ENCODE results near the gene NUDT13. TPM values are rescaled to one million over a fixed set of nuclear protein-coding genes. Genes with fewer than 3 reads are reported as not detected.

Gene NUDT13
- total and polyA plus RNA-seq, 9 donors = 0.86 to 2.6 (median 1.7) TPM

GRCh38 chr10:73093922-73094850, 16.1 kb upstream of the NUDT13 start:
- Histone ChIP-seq H3K9me3 (no peaks in the 10 kb centered on the region), H3K4me3 (no peak overlapping the region), H3K27ac (no peak overlapping the region), H3K36me3 (no peaks in the 10 kb centered on the region), H3K4me1 (ENCODE audit: insufficient read depth) (peaks cover 7% of the 10 kb centered on the region), H3K27me3 (no peaks in the 10 kb centered on the region)
- no peak for DNase-seq
- WGBS, 3 donors = 11 to 20% (median 11%) methylated on average over 2 of the region's 2 CpGs
- TF ChIP-seq CTCF (IDR thresholded peaks at IDR 0.05) (no peak), EP300 (IDR thresholded peaks at IDR 0.05) (no peak), POLR2A (IDR thresholded peaks at IDR 0.05) (no peak)
- intact Hi-C loops (cut with DNase I) = no loop called here

GRCh38 chr10:73094986-73095480, 15.2 kb upstream of the NUDT13 start:
- 0 to 2% (median 1%) methylated on average over 5 of the region's 5 CpGs for WGBS, 3 donors
- no peak for DNase-seq
- intact Hi-C loops (cut with DNase I) = no loop called here
- TF ChIP-seq CTCF (IDR thresholded peaks at IDR 0.05) = no peak
- TF ChIP-seq EP300 (IDR thresholded peaks at IDR 0.05) = no peak
- TF ChIP-seq POLR2A (IDR thresholded peaks at IDR 0.05) = no peak
- Histone ChIP-seq H3K27ac (peak overlapping the region; percentile 97 to 99), H3K4me3 (peak overlapping the region; percentile 49), H3K36me3 (no peaks in the 10 kb centered on the region), H3K9me3 (no peaks in the 10 kb centered on the region), H3K27me3 (no peaks in the 10 kb centered on the region), H3K4me1 (ENCODE audit: insufficient read depth) (peaks cover 7% of the 10 kb centered on the region)

- Histone ChIP-seq H3K9me3 (no peaks in the 10 kb centered on the region), H3K4me3 (peak overlapping the region; percentile 49), H3K36me3 (no peaks in the 10 kb centered on the region), H3K27me3 (no peaks in the 10 kb centered on the region), H3K4me1 (ENCODE audit: insufficient read depth) (peaks cover 7% of the 10 kb centered on the region), H3K27ac (peak overlapping the region; percentile 97 to 99)
- intact Hi-C loops (cut with DNase I) = loop anchor here in 1 of 4 donors (2.0 kb wide), 1 partner anchor 63 kb away; no protein-coding TSS in a partner anchor
- WGBS, 3 donors = 0 to 1% (median 1%) methylated on average over 14 of the region's 14 CpGs
- DNase-seq = peak; percentile 53 to 77 (median 63)
- no peak for TF ChIP-seq POLR2A (IDR thresholded peaks at IDR 0.05)
- no peak for TF ChIP-seq CTCF (IDR thresholded peaks at IDR 0.05)
- TF ChIP-seq EP300 (IDR thresholded peaks at IDR 0.05) = no peak
Observed at GRCh38 chr10:73095481-73096021, 14.7 kb upstream of the NUDT13 start.

GRCh38 chr10:73096041-73096448, 14.2 kb upstream of the NUDT13 start:
- TF ChIP-seq POLR2A (IDR thresholded peaks at IDR 0.05) = no peak
- no peak for TF ChIP-seq EP300 (IDR thresholded peaks at IDR 0.05)
- no peak for TF ChIP-seq CTCF (IDR thresholded peaks at IDR 0.05)

More at GRCh38 chr10:73096041-73096448, 14.2 kb upstream of the NUDT13 start:
- peak overlapping the region; percentile 49 for H3K4me3 ChIP-seq
- peak; percentile 58 to 78 (median 70) for DNase-seq
- 0 to 1% (median 0%) methylated on average over 23 to 29 of the region's 29 CpGs for WGBS, 3 donors
- no peaks in the 10 kb centered on the region for H3K9me3 ChIP-seq
- no peaks in the 10 kb centered on the region for H3K27me3 ChIP-seq
- no peaks in the 10 kb centered on the region for H3K36me3 ChIP-seq
- peaks cover 7% of the 10 kb centered on the region for H3K4me1 ChIP-seq (ENCODE audit: insufficient read depth)
- H3K27ac ChIP-seq = peak overlapping the region; percentile 97 to 99
- intact Hi-C loops (cut with DNase I) = loop anchor here in 1 of 4 donors (2.0 kb wide), 1 partner anchor 63 kb away; no protein-coding TSS in a partner anchor
